ENCODE data around the gene SNAP29.

Gene SNAP29

DNA sequence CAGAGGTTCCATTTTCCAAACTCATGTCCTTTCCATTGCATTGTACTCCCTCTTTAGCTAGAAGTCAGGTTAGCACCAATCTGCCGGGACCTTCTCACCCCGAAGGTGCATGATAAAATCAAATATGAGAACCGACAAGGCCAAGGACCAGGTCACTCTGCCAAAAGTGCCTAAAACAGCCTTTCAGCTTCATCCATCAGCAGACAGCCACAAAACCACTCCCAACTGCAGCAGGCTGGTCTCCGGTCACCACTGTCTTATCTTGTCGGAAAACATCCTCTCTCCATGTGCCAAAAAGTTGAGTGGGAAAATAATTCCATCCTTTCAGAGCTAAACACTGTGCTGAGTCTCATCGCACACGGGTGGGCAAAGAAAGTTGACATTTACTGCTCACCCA, 1.6 kb upstream of the SNAP29 start:
- no peaks in the 10 kb centered on the region for H3K9me3 ChIP-seq (ENCODE audit: control insufficient read depth, insufficient read depth, low read length)
- H3K9ac ChIP-seq (ENCODE audit: low read depth, low read length): no peak overlapping the region
- peak overlapping the region; percentile 78 for H3K4me3 ChIP-seq (ENCODE audit: low read depth, low read length)
- no peak overlapping the region for H3K27ac ChIP-seq (ENCODE audit: low read depth, low read length)
- peaks cover 28% of the 10 kb centered on the region; the same call in 1 of the 2 replicates for H3K4me1 ChIP-seq (ENCODE audit: control insufficient read depth, insufficient read depth, low read length)
- H3K27me3 ChIP-seq (ENCODE audit: control insufficient read depth, insufficient read depth, low read length): no peaks in the 10 kb centered on the region
- H3K36me3 ChIP-seq (ENCODE audit: control insufficient read depth, insufficient read depth, low read length): no peaks in the 10 kb centered on the region

DNA sequence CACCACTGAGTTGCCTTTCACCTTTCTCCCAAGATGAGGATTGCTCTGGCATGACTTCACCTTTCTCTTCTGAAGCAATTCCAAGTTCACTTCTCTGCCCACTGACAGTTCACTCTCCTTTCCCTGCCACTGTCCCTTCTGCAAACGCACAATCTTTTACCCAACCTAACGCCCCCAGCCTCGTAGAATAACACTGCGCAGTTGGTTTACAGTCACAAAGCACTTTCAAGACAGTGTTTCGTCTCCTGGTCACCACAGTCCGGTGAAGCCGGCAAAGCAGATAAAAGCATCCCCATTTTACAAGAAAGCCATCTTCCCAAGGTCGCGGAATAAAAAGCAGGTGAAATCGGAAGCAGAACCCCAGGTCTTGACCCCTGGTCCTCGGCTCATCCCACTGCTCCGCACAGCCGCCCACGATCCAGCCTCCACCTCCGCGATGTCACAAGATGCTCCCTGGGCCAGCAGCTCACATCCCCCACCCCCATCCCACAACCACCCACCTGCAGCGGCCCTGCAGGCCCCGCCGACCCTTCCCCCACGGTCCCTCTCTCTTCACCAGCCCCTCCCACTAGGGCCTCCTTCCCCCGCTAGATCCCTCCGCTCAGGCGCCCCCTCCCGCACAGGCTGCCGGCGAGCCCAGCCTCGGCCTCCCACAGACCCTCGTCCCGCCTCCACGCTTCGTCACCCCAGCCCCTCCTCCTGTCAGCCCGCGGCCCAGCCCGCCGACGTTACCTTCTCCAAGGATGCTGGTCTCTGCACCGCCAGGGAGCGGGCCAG, 781 bp upstream of the SNAP29 start:
- H3K36me3 ChIP-seq (ENCODE audit: control insufficient read depth, insufficient read depth, low read length): no peaks in the 10 kb centered on the region
- H3K9ac ChIP-seq (ENCODE audit: low read depth, low read length): peak overlapping the region; percentile 62; the same call in 1 of the 2 replicates
- H3K4me1 ChIP-seq (ENCODE audit: control insufficient read depth, insufficient read depth, low read length): peaks cover 21% of the 10 kb centered on the region; the same call in 1 of the 2 replicates
- H3K9me3 ChIP-seq (ENCODE audit: control insufficient read depth, insufficient read depth, low read length): no peaks in the 10 kb centered on the region
- peak overlapping the region; percentile 78 for H3K4me3 ChIP-seq (ENCODE audit: low read depth, low read length)
- H3K27me3 ChIP-seq (ENCODE audit: control insufficient read depth, insufficient read depth, low read length): no peaks in the 10 kb centered on the region
- H3K27ac ChIP-seq (ENCODE audit: low read depth, low read length): peak overlapping the region; percentile 89

DNA sequence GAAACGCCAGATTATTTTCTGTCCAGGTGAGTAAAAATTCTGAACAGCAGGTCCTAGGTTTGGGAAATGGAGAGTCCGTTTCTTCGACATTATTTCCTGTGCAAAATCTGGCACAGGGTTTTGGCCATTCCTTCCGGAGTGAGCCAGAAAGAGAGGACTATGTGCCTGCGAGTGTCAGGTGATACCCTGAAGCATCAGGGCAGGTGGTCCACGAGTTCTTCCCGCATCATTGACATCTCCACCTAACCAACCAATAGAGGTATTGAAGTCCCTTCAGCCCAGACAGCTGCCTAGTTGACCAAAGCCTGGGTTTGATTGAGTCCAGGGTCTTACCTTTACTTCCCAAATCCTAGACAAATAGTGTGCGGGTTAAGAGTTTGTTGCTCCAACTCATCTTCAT, 808 bp downstream of the SNAP29 start:
- H3K9ac ChIP-seq (ENCODE audit: low read depth, low read length): no peak overlapping the region
- peaks cover 15% of the 10 kb centered on the region; the same call in 1 of the 2 replicates for H3K4me1 ChIP-seq (ENCODE audit: control insufficient read depth, insufficient read depth, low read length)
- H3K4me3 ChIP-seq (ENCODE audit: low read depth, low read length): peak overlapping the region; percentile 78
- H3K9me3 ChIP-seq (ENCODE audit: control insufficient read depth, insufficient read depth, low read length): no peaks in the 10 kb centered on the region
- no peaks in the 10 kb centered on the region for H3K36me3 ChIP-seq (ENCODE audit: control insufficient read depth, insufficient read depth, low read length)
- no peak overlapping the region for H3K27ac ChIP-seq (ENCODE audit: low read depth, low read length)
- no peaks in the 10 kb centered on the region for H3K27me3 ChIP-seq (ENCODE audit: control insufficient read depth, insufficient read depth, low read length)

DNA sequence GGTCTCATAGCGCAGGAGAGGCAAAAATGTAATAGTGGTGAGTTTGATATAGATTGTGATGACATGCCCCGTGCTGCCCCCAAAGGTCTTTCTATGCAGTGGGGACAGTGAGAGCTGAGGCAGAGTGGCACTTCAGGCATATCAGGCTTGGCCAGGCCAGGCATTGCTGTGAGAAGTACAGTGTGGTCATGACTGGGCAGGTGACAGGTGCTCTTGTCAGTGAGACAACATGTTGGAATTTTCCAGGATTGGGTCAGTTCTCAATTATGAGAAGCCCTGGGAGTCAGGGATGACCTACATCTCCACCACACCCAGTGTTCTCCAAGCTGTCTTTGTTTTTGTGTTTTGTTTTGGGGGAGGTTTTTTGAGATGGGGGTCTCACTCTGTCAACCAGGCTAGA, 3.7 kb downstream of the SNAP29 start:
- no peaks in the 10 kb centered on the region for H3K27me3 ChIP-seq (ENCODE audit: control insufficient read depth, insufficient read depth, low read length)
- H3K4me3 ChIP-seq (ENCODE audit: low read depth, low read length): no peak overlapping the region
- no peaks in the 10 kb centered on the region for H3K9me3 ChIP-seq (ENCODE audit: control insufficient read depth, insufficient read depth, low read length)
- no peak overlapping the region for H3K27ac ChIP-seq (ENCODE audit: low read depth, low read length)
- no peaks in the 10 kb centered on the region for H3K36me3 ChIP-seq (ENCODE audit: control insufficient read depth, insufficient read depth, low read length)
- no peak overlapping the region for H3K9ac ChIP-seq (ENCODE audit: low read depth, low read length)
- H3K4me1 ChIP-seq (ENCODE audit: control insufficient read depth, insufficient read depth, low read length): peaks cover 7% of the 10 kb centered on the region; the same call in 1 of the 2 replicates

DNA sequence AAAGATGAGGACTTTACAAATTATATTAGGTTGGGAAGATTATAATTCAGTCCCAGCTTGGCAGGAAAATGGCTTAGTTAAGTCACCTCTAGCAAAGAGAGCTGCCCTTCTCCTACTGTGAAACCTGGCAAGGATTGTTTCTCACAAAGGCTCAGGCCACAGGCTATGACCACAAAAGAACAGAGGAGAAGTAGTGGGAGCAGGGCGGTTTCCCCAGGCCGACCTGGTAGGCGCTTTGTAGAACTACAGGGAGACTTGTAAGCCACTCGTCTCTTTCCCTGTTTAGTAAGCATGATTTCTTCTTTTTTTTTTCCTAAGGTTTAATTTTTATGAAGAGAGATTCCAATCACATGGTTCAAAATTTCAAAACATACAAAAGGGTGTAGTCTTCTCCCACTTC, 4.6 kb downstream of the SNAP29 start:
- Histone ChIP-seq H3K4me3 (ENCODE audit: low read depth, low read length) (no peak overlapping the region), H3K27ac (ENCODE audit: low read depth, low read length) (no peak overlapping the region), H3K9me3 (ENCODE audit: control insufficient read depth, insufficient read depth, low read length) (no peaks in the 10 kb centered on the region), H3K4me1 (ENCODE audit: control insufficient read depth, insufficient read depth, low read length) (peaks cover 5% of the 10 kb centered on the region; the same call in 1 of the 2 replicates), H3K36me3 (ENCODE audit: control insufficient read depth, insufficient read depth, low read length) (no peaks in the 10 kb centered on the region), H3K27me3 (ENCODE audit: control insufficient read depth, insufficient read depth, low read length) (no peaks in the 10 kb centered on the region), H3K9ac (ENCODE audit: low read depth, low read length) (no peak overlapping the region)

DNA sequence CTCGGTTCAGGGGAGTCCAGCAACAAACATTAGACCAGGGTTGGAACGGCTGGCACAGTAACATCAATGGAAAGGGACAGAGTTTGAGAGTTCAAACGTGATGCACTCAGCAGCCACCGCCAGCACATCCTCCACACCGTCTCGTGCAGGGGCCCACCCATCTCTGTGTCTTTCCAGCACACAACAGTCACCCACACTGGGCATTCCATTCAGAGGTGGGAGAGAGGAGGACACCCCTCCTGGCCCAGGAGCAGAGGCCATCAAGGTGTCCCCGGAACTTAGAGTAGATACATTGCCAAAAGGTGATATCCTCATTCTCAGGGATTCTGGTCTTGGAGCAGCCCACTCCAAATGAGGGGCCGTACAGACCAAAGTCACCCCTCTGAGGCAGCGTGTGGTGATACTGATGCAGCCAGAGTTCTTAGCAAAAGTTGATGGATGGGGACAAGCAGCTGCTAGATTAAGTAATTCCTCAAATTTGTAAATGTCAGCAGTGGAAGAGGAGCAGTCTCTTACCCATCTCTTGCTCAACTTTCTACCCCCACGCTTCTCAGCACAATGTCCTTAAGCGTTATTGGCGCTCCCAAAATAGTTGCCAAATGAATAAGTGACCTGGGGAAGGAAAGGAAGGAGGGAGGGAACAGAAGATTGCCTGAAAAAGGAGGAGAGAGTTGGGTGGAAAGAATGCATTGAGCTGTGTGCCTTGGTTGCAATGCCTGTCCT, 5.5 kb downstream of the SNAP29 start:
- H3K9me3 ChIP-seq (ENCODE audit: control insufficient read depth, insufficient read depth, low read length): no peaks in the 10 kb centered on the region
- no peaks in the 10 kb centered on the region for H3K36me3 ChIP-seq (ENCODE audit: control insufficient read depth, insufficient read depth, low read length)
- no peak overlapping the region for H3K9ac ChIP-seq (ENCODE audit: low read depth, low read length)
- no peak overlapping the region for H3K27ac ChIP-seq (ENCODE audit: low read depth, low read length)
- peaks cover 3% of the 10 kb centered on the region; the same call in 1 of the 2 replicates for H3K4me1 ChIP-seq (ENCODE audit: control insufficient read depth, insufficient read depth, low read length)
- no peaks in the 10 kb centered on the region for H3K27me3 ChIP-seq (ENCODE audit: control insufficient read depth, insufficient read depth, low read length)
- no peak overlapping the region for H3K4me3 ChIP-seq (ENCODE audit: low read depth, low read length)

DNA sequence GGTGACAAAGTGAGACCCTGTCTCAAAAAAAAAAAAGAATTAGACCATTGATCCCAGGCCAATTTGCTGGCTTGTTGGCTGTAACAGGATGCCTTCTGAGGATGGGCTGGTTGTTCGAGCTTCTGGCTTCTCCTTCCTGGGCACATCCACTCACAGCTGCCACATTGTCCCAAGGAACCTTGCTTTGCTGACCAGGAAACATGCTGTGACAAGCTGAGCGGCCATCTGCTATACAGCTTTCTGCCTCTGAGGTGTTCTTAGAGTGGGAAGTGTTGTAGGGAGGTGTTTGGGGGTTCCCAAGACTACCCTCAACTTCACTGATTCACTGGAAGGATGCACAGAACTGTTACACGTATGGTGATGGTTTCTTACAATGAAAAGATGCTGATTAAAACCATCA, 6.5 kb downstream of the SNAP29 start:
- Histone ChIP-seq H3K4me3 (ENCODE audit: low read depth, low read length) (no peak overlapping the region), H3K9ac (ENCODE audit: low read depth, low read length) (no peak overlapping the region), H3K9me3 (ENCODE audit: control insufficient read depth, insufficient read depth, low read length) (no peaks in the 10 kb centered on the region), H3K27ac (ENCODE audit: low read depth, low read length) (no peak overlapping the region), H3K27me3 (ENCODE audit: control insufficient read depth, insufficient read depth, low read length) (no peaks in the 10 kb centered on the region), H3K36me3 (ENCODE audit: control insufficient read depth, insufficient read depth, low read length) (0 out of 2 replicates have a peak, but pooled peaks cover under 1% of the 10 kb centered on the region), H3K4me1 (ENCODE audit: control insufficient read depth, insufficient read depth, low read length) (no peaks in the 10 kb centered on the region)

DNA sequence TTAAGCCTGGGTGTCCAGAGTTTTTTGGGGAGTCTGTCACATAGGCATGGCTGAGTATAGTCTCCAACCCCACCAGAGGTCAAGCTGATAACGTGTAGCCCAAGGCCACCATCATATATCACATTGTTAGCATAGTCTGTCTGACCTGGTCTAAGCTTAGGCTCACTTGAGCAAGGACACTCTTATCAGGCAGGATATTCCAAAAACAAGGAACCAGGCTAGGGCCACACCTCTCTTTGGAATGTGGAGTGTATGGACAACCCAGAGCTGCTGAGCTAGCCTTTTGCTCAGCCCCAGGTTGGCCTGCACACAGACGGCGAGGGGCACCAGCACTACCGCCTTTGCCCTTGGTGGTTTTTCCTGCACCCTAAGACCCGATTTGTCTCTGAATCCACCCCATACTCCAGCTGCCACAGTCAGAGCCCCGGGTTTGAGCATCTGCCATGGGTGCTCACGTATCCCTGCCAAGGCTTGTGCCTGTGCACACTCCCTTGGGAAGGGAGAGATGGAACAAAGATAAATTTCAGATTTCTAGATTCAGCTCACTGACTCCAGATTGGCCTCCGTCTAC, 7.2 kb downstream of the SNAP29 start:
- H3K9me3 ChIP-seq (ENCODE audit: control insufficient read depth, insufficient read depth, low read length): no peaks in the 10 kb centered on the region
- H3K36me3 ChIP-seq (ENCODE audit: control insufficient read depth, insufficient read depth, low read length): peaks cover 6% of the 10 kb centered on the region; the same call in 1 of the 2 replicates
- no peaks in the 10 kb centered on the region for H3K27me3 ChIP-seq (ENCODE audit: control insufficient read depth, insufficient read depth, low read length)
- no peak overlapping the region for H3K9ac ChIP-seq (ENCODE audit: low read depth, low read length)
- no peak overlapping the region for H3K4me3 ChIP-seq (ENCODE audit: low read depth, low read length)
- H3K27ac ChIP-seq (ENCODE audit: low read depth, low read length): no peak overlapping the region
- H3K4me1 ChIP-seq (ENCODE audit: control insufficient read depth, insufficient read depth, low read length): no peaks in the 10 kb centered on the region

DNA sequence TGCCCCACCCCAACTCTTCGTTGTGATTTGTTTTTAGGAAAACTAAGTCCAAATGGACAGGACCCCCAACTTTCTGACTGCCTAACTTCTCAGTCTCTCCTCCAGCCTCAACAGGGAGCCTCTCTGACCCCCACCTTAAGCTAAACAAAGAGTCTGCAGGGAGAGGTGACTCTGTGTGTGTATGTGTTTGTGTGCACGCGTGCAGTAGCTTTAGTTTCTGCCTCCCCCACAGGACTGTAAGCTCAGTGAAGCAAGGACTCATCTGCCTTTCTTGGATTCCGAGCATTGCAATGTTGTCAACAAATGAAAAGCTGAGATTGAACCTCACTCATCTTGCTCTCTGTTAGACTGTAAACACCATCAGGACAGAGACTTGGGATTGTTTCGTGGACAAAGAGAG, 7.9 kb downstream of the SNAP29 start:
- H3K4me1 ChIP-seq (ENCODE audit: control insufficient read depth, insufficient read depth, low read length): no peaks in the 10 kb centered on the region
- no peaks in the 10 kb centered on the region for H3K27me3 ChIP-seq (ENCODE audit: control insufficient read depth, insufficient read depth, low read length)
- H3K9me3 ChIP-seq (ENCODE audit: control insufficient read depth, insufficient read depth, low read length): no peaks in the 10 kb centered on the region
- no peak overlapping the region for H3K4me3 ChIP-seq (ENCODE audit: low read depth, low read length)
- H3K27ac ChIP-seq (ENCODE audit: low read depth, low read length): no peak overlapping the region
- no peak overlapping the region for H3K9ac ChIP-seq (ENCODE audit: low read depth, low read length)
- H3K36me3 ChIP-seq (ENCODE audit: control insufficient read depth, insufficient read depth, low read length): peaks cover 6% of the 10 kb centered on the region; the same call in 1 of the 2 replicates

DNA sequence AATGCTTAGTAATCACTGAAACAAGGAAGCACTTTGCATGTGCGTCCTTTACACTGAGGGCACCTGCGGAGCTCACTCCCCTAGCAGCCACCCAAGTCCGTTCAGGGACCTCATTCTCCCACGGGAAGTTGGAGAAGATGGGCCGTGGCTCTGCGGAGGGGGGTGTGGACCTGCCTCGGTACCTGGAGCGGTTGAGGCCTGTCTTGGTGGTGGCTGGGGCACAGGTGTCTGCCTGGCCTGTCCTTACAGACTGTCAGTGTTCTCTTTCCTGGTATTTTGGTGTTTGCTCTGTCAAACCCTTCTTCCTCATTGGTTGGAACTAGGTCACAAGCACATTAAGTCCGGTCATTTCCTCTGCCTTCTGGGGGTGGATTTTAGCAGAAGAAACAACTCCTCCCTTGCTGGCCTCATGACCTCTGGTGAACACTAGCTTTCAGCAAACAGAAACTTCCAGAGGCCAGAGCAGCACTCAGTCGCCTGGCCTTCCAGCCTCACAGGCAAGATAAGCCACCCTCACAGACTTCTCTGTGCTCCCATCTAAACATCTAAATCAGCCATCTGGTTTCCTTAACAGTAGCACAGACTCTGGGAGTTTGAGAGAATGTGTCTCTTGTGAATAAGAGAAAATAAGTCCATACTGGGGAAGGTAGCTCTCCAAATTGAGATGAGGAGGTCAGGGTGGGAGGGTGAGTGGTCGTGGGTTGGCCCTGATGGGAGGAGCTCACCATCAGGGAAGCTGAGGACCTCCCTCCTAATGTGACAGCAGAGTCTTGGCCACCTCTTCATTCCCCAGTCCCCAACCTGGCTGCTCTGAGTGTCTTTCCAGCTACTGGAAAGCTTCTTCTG, 8.6 kb downstream of the SNAP29 start:
- no peak overlapping the region for H3K4me3 ChIP-seq (ENCODE audit: low read depth, low read length)

More for the DNA sequence above, 8.6 kb downstream of the SNAP29 start:
- peaks cover 8% of the 10 kb centered on the region; the same call in 1 of the 2 replicates for H3K36me3 ChIP-seq (ENCODE audit: control insufficient read depth, insufficient read depth, low read length)
- no peaks in the 10 kb centered on the region for H3K4me1 ChIP-seq (ENCODE audit: control insufficient read depth, insufficient read depth, low read length)
- H3K27me3 ChIP-seq (ENCODE audit: control insufficient read depth, insufficient read depth, low read length): no peaks in the 10 kb centered on the region
- no peak overlapping the region for H3K9ac ChIP-seq (ENCODE audit: low read depth, low read length)
- no peaks in the 10 kb centered on the region for H3K9me3 ChIP-seq (ENCODE audit: control insufficient read depth, insufficient read depth, low read length)
- H3K27ac ChIP-seq (ENCODE audit: low read depth, low read length): no peak overlapping the region

Measured in HUES48 (cell line).